Cortex of kidney (tissue), 1 donor: ENCODE results near the gene NEK6.

ENCODE experiments used
- DNase-seq: peaks from one replicate; lab custom pipeline; 2025; lab: John Stamatoyannopoulos, UW

Gene NEK6

GRCh38 chr9:124279531-124280175, 21.9 kb downstream of the NEK6 start:
- no peak for DNase-seq

- DNase-seq, result no peak
Measured at GRCh38 chr9:124280176-124280691, 22.5 kb downstream of the NEK6 start.

DNA sequence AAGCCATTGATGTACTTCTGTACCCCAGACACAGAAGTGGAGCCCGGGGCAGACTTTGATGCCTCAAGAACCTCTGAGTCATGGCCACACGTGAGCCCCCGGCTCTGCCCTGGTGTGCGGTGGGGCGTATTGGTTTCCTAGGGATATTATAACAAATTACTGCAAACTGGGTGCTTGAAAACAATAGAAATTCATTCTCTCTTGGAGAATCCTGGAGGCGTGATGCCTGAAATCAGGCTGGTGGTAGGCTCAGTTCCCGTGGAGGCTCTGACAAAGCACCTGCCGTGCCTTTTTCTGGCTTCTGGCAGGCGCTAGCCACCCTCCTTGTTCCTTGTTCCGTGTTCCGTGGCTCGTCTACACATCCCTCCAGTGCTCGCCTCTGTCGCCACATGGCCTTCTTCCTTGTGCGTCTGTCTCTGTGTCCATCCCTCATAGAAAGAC, 24.2 kb downstream of the NEK6 start:
- DNase-seq, result no peak

DNA sequence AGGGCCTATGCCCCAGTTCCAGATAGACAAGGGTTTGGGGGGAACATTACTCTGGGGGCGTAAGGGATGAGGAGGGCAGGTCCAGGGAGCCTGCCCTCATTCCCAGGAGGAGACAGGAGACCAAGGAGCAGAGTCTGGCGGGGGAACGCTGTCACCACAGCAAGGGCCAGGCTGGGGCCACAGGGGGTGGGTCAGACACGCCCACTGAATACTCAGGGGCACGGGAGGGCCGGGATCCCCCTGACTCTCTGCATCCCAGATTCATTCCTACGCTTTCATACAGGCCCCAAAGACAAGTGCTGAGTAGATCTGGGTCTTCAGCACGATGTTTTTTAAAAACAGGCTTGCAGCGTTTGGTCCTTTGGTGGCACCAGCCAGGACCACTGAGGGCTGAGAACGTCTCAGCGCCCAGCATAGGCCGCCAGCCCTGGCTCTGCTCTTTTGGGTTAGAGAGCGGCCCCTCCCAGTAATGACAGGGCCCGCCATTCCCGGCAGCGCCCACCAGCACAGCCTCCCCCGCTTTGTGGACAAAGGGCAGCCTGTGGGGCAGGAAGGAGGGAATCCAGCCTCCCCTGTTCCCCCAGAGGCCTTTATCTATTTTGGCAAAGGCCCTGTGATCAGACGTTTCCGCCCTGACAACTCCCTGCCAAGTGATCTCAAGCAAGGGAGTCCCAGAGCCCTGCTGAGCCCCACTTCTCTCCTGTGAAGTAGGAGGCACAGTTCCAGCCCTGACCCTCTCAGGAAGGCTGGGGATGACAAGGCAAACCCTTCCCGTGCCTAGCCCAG, 24.9 kb downstream of the NEK6 start:
- DNase-seq, result no peak

- DNase-seq, result no peak
Measured at GRCh38 chr9:124283228-124283814, 25.6 kb downstream of the NEK6 start.

- no peak for DNase-seq
Measured at GRCh38 chr9:124284237-124284831, 26.6 kb downstream of the NEK6 start.

- no peak for DNase-seq
Measured at GRCh38 chr9:124284940-124285441, 27.2 kb downstream of the NEK6 start.

DNA sequence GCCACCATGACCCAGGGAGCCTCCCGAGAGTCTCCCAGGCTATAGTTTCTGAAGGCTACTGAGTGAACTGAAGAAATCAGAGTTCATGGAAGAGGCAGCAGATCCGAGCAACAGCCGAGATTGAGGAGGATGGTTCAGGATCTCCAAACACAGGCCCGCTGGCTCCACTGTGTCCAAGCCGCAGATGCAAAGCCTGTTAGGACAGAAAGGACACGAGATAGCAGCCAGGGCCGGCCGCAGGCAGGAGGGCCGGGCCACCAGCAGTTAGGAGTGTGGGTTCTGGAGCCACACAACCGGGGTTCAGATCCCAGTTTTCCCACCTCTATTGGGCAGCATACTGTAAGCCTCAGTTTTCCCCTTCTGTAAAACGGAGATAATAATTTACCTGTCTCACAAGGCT, 27.7 kb downstream of the NEK6 start:
- DNase-seq, result no peak

- DNase-seq, result no peak
Measured at GRCh38 chr9:124285903-124286291, 28.1 kb downstream of the NEK6 start.

- no peak for DNase-seq
Measured at GRCh38 chr9:124286292-124286931, 28.7 kb downstream of the NEK6 start.

GRCh38 chr9:124290053-124290591, 32.4 kb downstream of the NEK6 start:
- DNase-seq, result no peak

DNA sequence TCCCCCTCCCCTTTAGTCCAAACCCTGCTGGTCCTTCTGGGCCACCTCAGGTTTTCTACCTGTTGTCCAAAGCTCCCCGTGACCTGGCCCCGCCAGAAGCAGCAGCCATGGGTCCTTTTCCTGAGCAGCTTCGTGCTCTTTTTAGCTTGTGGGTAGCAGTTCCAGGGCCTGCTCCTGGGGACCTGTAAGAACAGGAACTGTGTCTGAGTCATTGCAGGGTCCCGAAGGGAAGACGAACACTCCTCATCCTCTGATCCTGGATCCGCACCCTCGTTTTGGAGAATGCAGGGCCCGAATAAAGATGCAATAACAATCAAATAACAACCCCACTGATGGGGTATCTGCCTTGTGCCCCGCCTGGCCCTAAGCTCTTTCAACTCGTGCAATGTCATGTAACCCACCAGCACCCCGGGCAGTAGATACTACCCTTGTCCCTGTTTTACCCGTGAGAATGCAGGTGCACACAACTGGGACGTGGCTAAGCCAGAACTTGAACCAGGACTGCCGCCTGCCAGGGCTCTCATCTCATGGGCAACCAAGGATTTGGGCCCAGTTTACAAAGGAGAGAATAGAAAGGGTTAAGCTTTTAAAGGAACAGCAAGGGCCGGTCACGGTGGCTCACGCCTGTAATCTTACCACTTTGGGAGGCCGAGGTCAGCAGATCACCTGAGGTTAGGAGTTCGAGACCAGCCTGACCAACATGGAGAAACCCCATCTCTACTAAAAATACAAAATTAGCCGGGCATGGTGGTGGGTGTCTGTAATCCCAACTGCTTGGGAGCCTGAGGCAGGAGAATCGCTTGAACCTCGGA, 33.2 kb downstream of the NEK6 start:
- DNase-seq, result no peak

- DNase-seq, result no peak
Measured at GRCh38 chr9:124291801-124292396, 34.1 kb downstream of the NEK6 start.

DNA sequence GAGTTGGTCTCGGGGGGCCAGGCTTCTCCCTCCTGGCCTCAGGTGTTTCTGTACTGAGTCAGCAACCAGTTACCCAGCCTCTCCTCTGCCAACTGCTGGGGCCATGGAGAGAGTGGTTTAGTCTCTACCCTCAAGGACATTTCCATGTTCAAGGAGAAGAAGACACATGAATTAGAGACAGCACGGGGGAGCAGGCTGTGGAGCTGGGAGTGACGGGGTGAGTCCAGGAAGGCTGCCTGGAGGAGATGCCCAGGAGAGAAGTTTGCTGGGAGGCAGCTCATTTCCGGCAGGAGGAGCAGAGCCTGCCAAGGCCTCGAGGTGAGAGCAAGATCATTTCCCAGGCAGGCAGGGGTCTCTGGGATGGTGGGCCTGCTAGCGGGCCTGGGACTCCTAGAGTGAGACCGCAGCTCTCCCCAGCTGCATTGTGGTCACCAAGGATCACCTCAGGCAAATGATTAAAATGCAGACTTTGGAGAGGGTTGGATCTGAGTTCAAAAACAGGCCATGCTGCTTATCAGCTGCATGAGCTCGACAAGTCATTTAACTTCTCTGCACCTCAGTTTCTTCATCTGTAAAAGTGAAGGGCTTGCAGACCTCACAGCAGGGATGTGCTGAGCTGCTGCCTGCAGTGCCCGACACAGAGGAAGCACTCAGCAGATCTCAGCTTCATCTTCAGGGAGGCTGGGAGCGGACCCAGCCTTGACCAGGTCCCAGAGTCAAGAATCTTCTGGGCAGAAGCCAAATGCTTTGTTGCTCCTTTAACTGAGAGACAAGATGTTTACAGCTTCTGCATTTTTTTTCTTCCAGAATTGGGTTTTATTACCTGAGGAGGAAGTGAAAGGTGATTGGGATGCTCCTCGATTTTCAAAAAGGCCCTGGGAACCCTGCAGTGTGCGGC, 35.2 kb downstream of the NEK6 start:
- DNase-seq, result no peak

DNA sequence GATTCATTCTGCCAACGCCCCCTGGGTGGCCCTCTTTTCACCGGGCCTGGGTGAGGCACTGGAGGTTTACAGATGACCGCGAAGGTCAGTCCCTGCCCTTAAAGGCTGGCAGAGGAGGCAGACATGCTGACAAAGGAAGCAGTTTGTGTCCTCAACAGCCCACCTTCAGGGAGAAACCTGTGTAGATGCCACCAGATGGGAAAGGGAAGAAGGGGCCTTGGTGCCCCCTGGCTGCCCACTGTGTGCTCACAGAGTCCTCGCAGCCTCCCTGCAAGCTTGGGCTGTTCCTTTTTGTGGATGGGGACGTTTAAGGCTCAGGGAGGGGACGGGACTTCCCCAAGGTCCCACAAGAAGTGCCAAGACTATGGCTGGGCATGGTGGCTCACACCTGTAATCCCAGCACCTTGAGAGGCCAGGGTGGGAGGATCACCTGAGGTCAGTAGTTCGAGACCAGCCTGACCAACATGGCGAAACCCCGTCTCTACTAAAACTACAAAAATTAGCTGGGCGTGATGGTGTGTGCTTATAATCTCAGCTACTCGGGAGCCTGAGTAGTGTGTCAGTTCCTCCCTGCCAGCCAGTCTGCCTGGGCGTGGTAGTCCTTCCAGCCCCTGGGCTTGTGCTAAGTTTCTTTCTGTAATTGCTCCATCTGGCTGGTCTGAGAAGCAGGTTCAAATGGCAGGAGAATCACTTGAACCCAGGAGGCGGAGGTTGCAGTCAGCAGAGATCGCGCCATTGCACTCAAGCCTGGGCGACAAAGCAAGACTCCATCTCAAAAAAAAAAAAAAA, 36.2 kb downstream of the NEK6 start:
- DNase-seq, result no peak

DNA sequence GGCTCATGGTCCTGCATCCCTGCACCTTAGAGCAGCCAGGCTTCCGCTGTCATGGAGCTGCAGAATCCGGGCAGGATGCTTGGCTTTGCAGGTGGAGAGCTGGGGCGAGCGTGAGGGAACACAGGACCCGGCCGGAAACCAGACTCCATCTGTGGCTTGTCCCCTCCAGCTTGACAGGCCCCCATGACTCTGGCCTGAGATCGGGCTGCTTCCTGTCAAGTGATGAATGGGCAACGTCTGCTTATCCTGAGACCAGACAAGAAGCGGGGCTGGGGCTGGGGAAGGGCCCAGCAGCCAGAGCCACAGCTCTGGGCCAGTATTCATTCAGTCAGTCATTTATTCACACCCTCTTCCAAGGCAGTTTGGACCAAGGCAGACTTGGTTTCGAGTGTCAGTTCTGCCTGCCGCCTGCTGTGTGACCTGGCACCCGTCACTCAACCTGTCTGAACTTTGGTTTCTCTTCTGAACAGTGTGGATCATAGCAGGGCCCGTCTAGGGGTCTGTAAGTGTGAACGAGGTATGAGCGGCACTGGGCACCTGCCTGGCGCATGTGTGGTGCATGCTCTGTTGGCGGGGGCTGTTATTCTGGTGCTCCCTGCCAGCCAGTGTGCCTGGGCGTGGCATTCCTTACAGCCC, 37.5 kb downstream of the NEK6 start:
- DNase-seq, result no peak

DNA sequence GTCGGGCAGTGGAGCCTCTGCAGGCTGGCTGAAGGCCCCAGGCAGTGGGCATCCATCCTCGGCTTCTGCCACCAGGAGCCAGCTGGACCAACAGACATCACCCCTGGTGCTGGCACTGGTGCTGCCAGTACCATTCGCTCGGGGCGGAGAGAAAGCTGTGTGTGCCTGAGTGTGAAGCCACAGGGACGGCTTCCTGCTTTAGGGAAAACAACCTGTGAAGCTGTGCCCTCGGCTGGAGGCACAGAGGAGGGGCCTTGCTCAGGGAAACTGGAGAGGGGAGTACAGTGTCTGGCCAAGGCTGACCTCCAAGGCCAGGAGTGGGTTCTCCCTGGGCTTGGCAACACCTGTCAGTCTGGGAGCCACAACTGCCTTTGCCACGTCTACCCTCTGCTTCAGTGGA, 38.3 kb downstream of the NEK6 start:
- no peak for DNase-seq
